T-helper 1 cell treated with Interleukin-12 subunit alpha and Interleukin-12 subunit beta and Interleukin-4 antibody, amounts not matched to agents 30 ng/mL and 1 ng/mL, for 36 hours (primary cell): ENCODE measurements around the gene ZGRF1. TPM values are rescaled to one million over a fixed set of nuclear protein-coding genes. Genes with fewer than 3 reads are reported as not detected.
"Not testable (repeated sequence)": the region's sequence is repeated elsewhere in the genome, so short reads cannot be mapped to it uniquely, and the experiment has no call there.

Experiments used
- intact Hi-C: fragments of 100-400 bp; cut with micrococcal nuclease; formaldehyde crosslinking; loops from one replicate; pipeline ENCODE4 v1.15.1; 2024
- total RNA-seq: library from RNA; stranded (reverse); gene quantifications from 2 replicates; pipeline ENCODE4 v1.2.3, GENCODE V29; 2022

The ZGRF1 gene
- total RNA-seq, 1 donor from 2014 or later: 29.5 TPM

GRCh38 chr4:112642526-112642925 is 5.8 kb upstream of the ZGRF1 start:
- intact Hi-C loops: no loop called here

- intact Hi-C loops: loop anchor here (1.0 to 10.0 kb wide), 15 partner anchors 69 to 1125 kb away; partner anchors contain the start of genes ALPK1, AP1AR and FAM241A
Measured at GRCh38 chr4:112637552-112637866, 800 bp upstream of the ZGRF1 start.

- intact Hi-C loops: loop anchor here (1.0 to 10.0 kb wide), 5 partner anchors 129 to 911 kb away; no protein-coding TSS in a partner anchor
Measured at GRCh38 chr4:112633477-112634235, 3.1 kb downstream of the ZGRF1 start.

GRCh38 chr4:112626228-112626627 is 10.5 kb downstream of the ZGRF1 start:
- intact Hi-C loops: no loop called here

- intact Hi-C loops: no loop called here
Measured at GRCh38 chr4:112616984-112617383, 19.7 kb downstream of the ZGRF1 start.

- intact Hi-C loops: not testable (repeated sequence)
Measured at GRCh38 chr4:112612814-112613213, 23.9 kb downstream of the ZGRF1 start.

- intact Hi-C loops: loop anchor here (1.0 kb wide), 7 partner anchors 81 to 529 kb away; no protein-coding TSS in a partner anchor
Measured at GRCh38 chr4:112604589-112604988, 32.1 kb downstream of the ZGRF1 start.

- intact Hi-C loops: no loop called here
Measured at GRCh38 chr4:112594993-112595392, 41.7 kb downstream of the ZGRF1 start.

GRCh38 chr4:112593438-112594133 is 43.1 kb downstream of the ZGRF1 start:
- intact Hi-C loops: no loop called here

- intact Hi-C loops: no loop called here
Measured at GRCh38 chr4:112592717-112593116, 44.0 kb downstream of the ZGRF1 start.

GRCh38 chr4:112591593-112591992 is 45.1 kb downstream of the ZGRF1 start:
- intact Hi-C loops: no loop called here

- intact Hi-C loops: no loop called here
Measured at GRCh38 chr4:112589206-112589605, 47.5 kb downstream of the ZGRF1 start.

GRCh38 chr4:112585977-112586736 is 50.6 kb downstream of the ZGRF1 start:
- intact Hi-C loops: no loop called here

- intact Hi-C loops: no loop called here
Measured at GRCh38 chr4:112567536-112567935, 69.2 kb downstream of the ZGRF1 start.

- intact Hi-C loops: no loop called here
Measured at GRCh38 chr4:112564706-112565270, 71.9 kb downstream of the ZGRF1 start.

- intact Hi-C loops: no loop called here
Measured at GRCh38 chr4:112563431-112564200, 73.1 kb downstream of the ZGRF1 start.

- intact Hi-C loops: no loop called here
Measured at GRCh38 chr4:112562254-112562879, 74.3 kb downstream of the ZGRF1 start.

- intact Hi-C loops: no loop called here
Measured at GRCh38 chr4:112560084-112560483, 76.6 kb downstream of the ZGRF1 start.

- intact Hi-C loops: no loop called here
Measured at GRCh38 chr4:112559053-112559452, 77.7 kb downstream of the ZGRF1 start.

GRCh38 chr4:112557676-112558411 is 78.9 kb downstream of the ZGRF1 start:
- intact Hi-C loops: no loop called here
